Measurements from ENCODE around the gene NRG3. TPM values are rescaled to one million over a fixed set of nuclear protein-coding genes. Genes with fewer than 3 reads are reported as not detected.

NRG3 gene
- total RNA-seq, 2 experiments from 2014 or later: not detected

GRCh38 chr10:82242778-82243177 is 367.8 kb downstream of the NRG3 start:
- Mint-ChIP-seq H3K9me3 (peaks cover 5% of the 10 kb centered on the region), H3K4me1 (ENCODE audit: low read depth) (no peaks in the 10 kb centered on the region), H3K27me3 (no peaks in the 10 kb centered on the region), H3K36me3 (ENCODE audit: low read depth) (no peaks in the 10 kb centered on the region), H3K27ac (no peak overlapping the region), H3K4me3 (no peak overlapping the region)
- no peaks in the 10 kb centered on the region for H3K4me1 ChIP-seq (ENCODE audit: insufficient read depth, low read length)
- peaks cover 0 to 3% of the 10 kb centered on the region in 2 experiments for H3K9me3 ChIP-seq (ENCODE audit: control insufficient read depth in 1 of 2, insufficient read depth in 1 of 2, low read length in 2 of 2)
- POLR2A ChIA-PET: no interaction called here
- no peak for TF ChIP-seq CTCF (IDR thresholded peaks at IDR 0.05)
- DNase-seq (no peak), ATAC-seq (ENCODE audit: poor library complexity) (no peak)
- no peaks in the 10 kb centered on the region for H3K27me3 ChIP-seq (ENCODE audit: control insufficient read depth in 1 of 2, insufficient read depth in 2 of 2, low read length in 2 of 2)
- no peak overlapping the region for H3K4me3 ChIP-seq (ENCODE audit: low read length)
- intact Hi-C loops (cut with DNase I, micrococcal nuclease): no loop called here
- H3K36me3 ChIP-seq (ENCODE audit: insufficient read depth, low read length): no peaks in the 10 kb centered on the region
- CTCF ChIA-PET: no interaction called here
- H3K27ac ChIP-seq (ENCODE audit: low read depth in 1 of 2, low read length in 2 of 2): no peak overlapping the region

GRCh38 chr10:82245157-82245556 is 370.2 kb downstream of the NRG3 start:
- Histone ChIP-seq H3K4me3 (ENCODE audit: low read length) (no peak overlapping the region), H3K4me1 (ENCODE audit: insufficient read depth, low read length) (no peaks in the 10 kb centered on the region), H3K9me3 (ENCODE audit: control insufficient read depth in 1 of 2, insufficient read depth in 1 of 2, low read length in 2 of 2) (no peaks in the 10 kb centered on the region), H3K36me3 (ENCODE audit: insufficient read depth, low read length) (no peaks in the 10 kb centered on the region), H3K27me3 (ENCODE audit: control insufficient read depth in 1 of 2, insufficient read depth in 2 of 2, low read length in 2 of 2) (no peaks in the 10 kb centered on the region), H3K27ac (ENCODE audit: low read depth in 1 of 2, low read length in 2 of 2) (no peak overlapping the region)
- no peak overlapping the region for H3K4me3 Mint-ChIP-seq
- intact Hi-C loops (cut with DNase I, micrococcal nuclease): no loop called here
- ATAC-seq (ENCODE audit: poor library complexity) (no peak), DNase-seq (no peak)
- no peak for TF ChIP-seq CTCF (IDR thresholded peaks at IDR 0.05)
- no peaks in the 10 kb centered on the region for H3K27me3 Mint-ChIP-seq
- CTCF ChIA-PET: no interaction called here
- peaks cover 5% of the 10 kb centered on the region for H3K9me3 Mint-ChIP-seq
- H3K4me1 Mint-ChIP-seq (ENCODE audit: low read depth): no peaks in the 10 kb centered on the region
- POLR2A ChIA-PET: no interaction called here
- no peak overlapping the region for H3K27ac Mint-ChIP-seq
- no peaks in the 10 kb centered on the region for H3K36me3 Mint-ChIP-seq (ENCODE audit: low read depth)

GRCh38 chr10:82245906-82246560 is 371.0 kb downstream of the NRG3 start:
- POLR2A ChIA-PET: no interaction called here
- Histone ChIP-seq H3K4me3 (ENCODE audit: low read length) (no peak overlapping the region), H3K27me3 (ENCODE audit: control insufficient read depth in 1 of 2, insufficient read depth in 2 of 2, low read length in 2 of 2) (no peaks in the 10 kb centered on the region), H3K9me3 (ENCODE audit: control insufficient read depth in 1 of 2, insufficient read depth in 1 of 2, low read length in 2 of 2) (no peaks in the 10 kb centered on the region), H3K27ac (ENCODE audit: low read depth in 1 of 2, low read length in 2 of 2) (no peak overlapping the region), H3K36me3 (ENCODE audit: insufficient read depth, low read length) (no peaks in the 10 kb centered on the region), H3K4me1 (ENCODE audit: insufficient read depth, low read length) (no peaks in the 10 kb centered on the region)
- no peak overlapping the region for H3K27ac Mint-ChIP-seq
- CTCF ChIA-PET: no interaction called here
- H3K4me1 Mint-ChIP-seq (ENCODE audit: low read depth): no peaks in the 10 kb centered on the region
- no peak for TF ChIP-seq CTCF (IDR thresholded peaks at IDR 0.05)
- H3K9me3 Mint-ChIP-seq: peaks cover 5% of the 10 kb centered on the region
- H3K4me3 Mint-ChIP-seq: no peak overlapping the region
- ATAC-seq (ENCODE audit: poor library complexity) (no peak), DNase-seq (no peak)
- H3K36me3 Mint-ChIP-seq (ENCODE audit: low read depth): no peaks in the 10 kb centered on the region
- H3K27me3 Mint-ChIP-seq: no peaks in the 10 kb centered on the region
- intact Hi-C loops (cut with DNase I, micrococcal nuclease): no loop called here
